Thoracic aorta (tissue), 2 donors: Measurements from ENCODE around the gene MLLT10. TPM values are rescaled to one million over a fixed set of nuclear protein-coding genes. Genes with fewer than 3 reads are reported as not detected.

Source experiments
- ATAC-seq: fragments of 150-250 bp; one replicate; pipeline ENCODE4 v1.8.0; 2017; ENCODE audit warnings: low read depth; ENCODE audit not compliant: insufficient number of reproducible peaks, low FRiP score
- DNase-seq: peaks from one replicate; pipeline ENCODE4 v3.0.0-alpha.2; 2020; ENCODE audit warnings: low spot score
- H3K27ac ChIP-seq, 2 donors: fragments of 200-600 bp; sonication (generic); 1 replicate in 1 of 2; 2 replicates in 1 of 2; pipeline ENCODE4 v1.5.1; 2016; ENCODE audit warnings: mild to moderate bottlenecking in 2 of 2, moderate library complexity in 2 of 2
- H3K27me3 ChIP-seq: fragments of 200-600 bp; sonication (generic); replicated peaks from 2 replicates; pipeline ENCODE4 v1.6.0; 2016; ENCODE audit warnings: mild to moderate bottlenecking; ENCODE audit not compliant: insufficient read depth
- H3K36me3 ChIP-seq: fragments of 200-600 bp; sonication (generic); one replicate; pipeline ENCODE4 v1.5.1; 2016
- H3K4me1 ChIP-seq, 2 donors: fragments of 200-600 bp; sonication (generic); 1 replicate in 1 of 2; 2 replicates in 1 of 2; pipeline versions ENCODE4 v1.5.1 to v1.6.0; 2016; ENCODE audit warnings: low read depth in 2 of 2, mild to moderate bottlenecking in 1 of 2; ENCODE audit not compliant: control insufficient read depth in 1 of 2
- H3K4me3 ChIP-seq: fragments of 200-600 bp; sonication (generic); 2 replicates; pipeline ENCODE4 v1.5.1; 2016; ENCODE audit warnings: mild to moderate bottlenecking
- H3K9me3 ChIP-seq: fragments of 200-600 bp; sonication (generic); 2 replicates; pipeline ENCODE4 v1.5.1; 2016
- total RNA-seq, 2 donors: library from RNA; depleted of rRNA; stranded (reverse); fragments of >200 nt; gene quantifications; one replicate each; pipeline versions ENCODE4 v1.1.0 to v1.2.3, GENCODE V29; 2016
- TF ChIP-seq, protein P1 (sequence below): fragments of 200-600 bp; sonication (generic); IDR thresholded peaks from one replicate; pipeline ENCODE4 v1.5.1; 2019; ENCODE audit warnings: antibody characterized with exemption

Gene MLLT10
- total RNA-seq, 2 donors from 2014 or later = 35.1 to 54.7 TPM

DNA sequence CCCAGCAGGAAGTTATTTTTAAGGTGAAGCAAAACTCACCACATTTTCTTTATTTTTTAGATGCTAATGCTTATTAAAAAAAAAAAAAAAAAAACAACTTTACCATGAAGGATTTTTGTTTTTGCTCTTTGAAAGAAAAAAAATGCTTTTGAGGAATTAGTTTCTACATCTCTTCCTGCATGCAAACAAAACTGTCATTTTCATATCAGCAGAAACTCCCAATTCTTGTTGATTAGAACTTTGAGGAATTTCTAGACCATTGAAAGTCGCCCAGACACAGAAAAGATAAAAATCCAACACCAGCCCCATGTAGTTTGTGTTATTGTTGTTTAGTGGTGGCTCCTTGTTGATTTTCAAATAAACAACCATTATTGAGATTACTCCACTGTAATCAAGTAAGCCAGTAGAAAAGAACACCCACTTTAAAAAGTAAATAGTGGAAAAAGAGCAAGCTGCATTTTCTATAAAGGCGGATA, 22.9 kb upstream of the MLLT10 start:
- H3K27ac ChIP-seq = no peak overlapping the region
- H3K36me3 ChIP-seq = no peaks in the 10 kb centered on the region
- DNase-seq (no peak), ATAC-seq (no peak)
- no peaks in the 10 kb centered on the region for H3K27me3 ChIP-seq
- H3K4me3 ChIP-seq = no peak overlapping the region
- TF ChIP-seq, protein P1, sequence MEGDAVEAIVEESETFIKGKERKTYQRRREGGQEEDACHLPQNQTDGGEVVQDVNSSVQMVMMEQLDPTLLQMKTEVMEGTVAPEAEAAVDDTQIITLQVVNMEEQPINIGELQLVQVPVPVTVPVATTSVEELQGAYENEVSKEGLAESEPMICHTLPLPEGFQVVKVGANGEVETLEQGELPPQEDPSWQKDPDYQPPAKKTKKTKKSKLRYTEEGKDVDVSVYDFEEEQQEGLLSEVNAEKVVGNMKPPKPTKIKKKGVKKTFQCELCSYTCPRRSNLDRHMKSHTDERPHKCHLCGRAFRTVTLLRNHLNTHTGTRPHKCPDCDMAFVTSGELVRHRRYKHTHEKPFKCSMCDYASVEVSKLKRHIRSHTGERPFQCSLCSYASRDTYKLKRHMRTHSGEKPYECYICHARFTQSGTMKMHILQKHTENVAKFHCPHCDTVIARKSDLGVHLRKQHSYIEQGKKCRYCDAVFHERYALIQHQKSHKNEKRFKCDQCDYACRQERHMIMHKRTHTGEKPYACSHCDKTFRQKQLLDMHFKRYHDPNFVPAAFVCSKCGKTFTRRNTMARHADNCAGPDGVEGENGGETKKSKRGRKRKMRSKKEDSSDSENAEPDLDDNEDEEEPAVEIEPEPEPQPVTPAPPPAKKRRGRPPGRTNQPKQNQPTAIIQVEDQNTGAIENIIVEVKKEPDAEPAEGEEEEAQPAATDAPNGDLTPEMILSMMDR = no peak
- H3K4me1 ChIP-seq = peaks cover 3 to 8% of the 10 kb centered on the region in 2 donors
- H3K9me3 ChIP-seq = no peaks in the 10 kb centered on the region

DNA sequence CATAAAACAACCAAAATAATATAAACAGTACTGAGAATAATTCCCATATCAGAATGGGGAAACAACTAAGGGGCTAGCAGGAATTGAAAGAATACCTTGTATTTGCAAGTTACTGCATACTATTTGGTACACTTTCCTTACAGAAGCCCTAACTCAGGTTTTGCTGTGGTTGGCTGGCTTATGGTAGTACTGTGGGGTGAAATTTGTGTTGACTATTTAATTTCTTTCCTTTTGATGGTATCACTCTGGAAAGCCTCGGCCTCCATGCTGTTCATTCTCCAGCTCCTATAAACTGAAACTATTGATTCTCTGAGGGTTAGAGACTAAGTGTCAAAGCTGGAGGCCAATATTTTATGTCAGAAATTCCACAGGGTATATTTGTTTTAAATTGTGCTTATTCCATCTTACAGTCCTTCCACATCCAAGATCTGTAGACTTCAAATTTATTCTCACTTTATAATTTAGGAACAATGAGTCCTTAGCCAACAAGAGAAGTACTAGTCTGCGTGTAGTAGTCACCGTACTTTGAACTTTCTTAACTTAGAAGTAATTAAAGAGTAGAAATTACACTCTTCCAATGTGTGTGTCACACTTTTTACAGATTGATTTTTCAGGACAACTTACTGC, 22.0 kb upstream of the MLLT10 start:
- TF ChIP-seq, protein P1 = no peak
- Histone ChIP-seq H3K27ac (no peak overlapping the region), H3K36me3 (no peaks in the 10 kb centered on the region), H3K27me3 (no peaks in the 10 kb centered on the region), H3K9me3 (no peaks in the 10 kb centered on the region), H3K4me1 (peaks cover 3 to 8% of the 10 kb centered on the region in 2 donors), H3K4me3 (no peak overlapping the region)
- ATAC-seq (no peak), DNase-seq (no peak)

DNA sequence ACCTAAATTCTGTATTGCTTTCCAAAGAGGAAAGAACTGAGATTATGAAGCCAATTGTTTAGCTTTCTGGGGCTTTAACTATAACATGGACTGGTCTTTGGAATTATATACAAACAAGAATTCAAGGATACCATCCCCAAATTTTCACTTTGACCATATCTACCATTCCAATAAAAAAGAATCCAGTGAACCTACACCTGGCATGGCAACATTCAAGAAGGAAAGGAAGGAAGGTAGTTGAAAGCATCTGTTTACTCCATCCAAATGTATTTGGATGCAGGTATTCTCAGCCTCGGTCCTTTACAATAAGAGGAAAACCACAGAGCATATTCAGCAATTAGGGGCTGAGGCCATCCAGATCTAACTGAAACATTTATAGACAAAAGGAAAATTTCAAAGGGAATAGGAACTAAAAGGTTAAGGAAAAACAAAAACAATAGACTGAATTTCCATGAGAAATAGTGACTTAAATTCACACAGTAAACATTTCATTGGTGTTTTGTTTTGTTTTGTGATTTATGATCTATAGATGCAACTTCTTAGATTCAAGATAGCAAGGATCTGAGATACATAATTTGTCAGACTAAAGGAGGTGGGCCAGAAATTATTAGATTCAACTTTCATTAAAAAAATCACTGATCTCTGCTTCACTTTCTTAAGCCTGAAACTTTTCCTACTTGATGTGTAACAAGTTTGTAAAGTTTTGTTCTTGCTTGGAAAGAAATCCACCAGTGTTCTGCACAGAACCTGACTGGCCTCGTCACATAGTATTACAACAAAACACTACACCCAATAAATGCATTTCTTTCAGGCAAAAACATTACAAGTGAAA, 21.2 kb upstream of the MLLT10 start:
- no peak for ATAC-seq
- DNase-seq = no peak
- H3K27me3 ChIP-seq = no peaks in the 10 kb centered on the region
- no peak overlapping the region for H3K27ac ChIP-seq
- H3K4me3 ChIP-seq = no peak overlapping the region
- peaks cover 3 to 11% of the 10 kb centered on the region in 2 donors for H3K4me1 ChIP-seq
- no peaks in the 10 kb centered on the region for H3K9me3 ChIP-seq
- no peaks in the 10 kb centered on the region for H3K36me3 ChIP-seq
- TF ChIP-seq, protein P1 = no peak

- TF ChIP-seq, protein P1 = no peak
- Histone ChIP-seq H3K27ac (no peak overlapping the region), H3K4me3 (no peak overlapping the region), H3K36me3 (no peaks in the 10 kb centered on the region), H3K9me3 (no peaks in the 10 kb centered on the region), H3K4me1 (peaks cover 3 to 17% of the 10 kb centered on the region in 2 donors), H3K27me3 (no peaks in the 10 kb centered on the region)
- ATAC-seq (no peak), DNase-seq (no peak)
Observed at GRCh38 chr10:21513405-21513788, 20.6 kb upstream of the MLLT10 start.

DNA sequence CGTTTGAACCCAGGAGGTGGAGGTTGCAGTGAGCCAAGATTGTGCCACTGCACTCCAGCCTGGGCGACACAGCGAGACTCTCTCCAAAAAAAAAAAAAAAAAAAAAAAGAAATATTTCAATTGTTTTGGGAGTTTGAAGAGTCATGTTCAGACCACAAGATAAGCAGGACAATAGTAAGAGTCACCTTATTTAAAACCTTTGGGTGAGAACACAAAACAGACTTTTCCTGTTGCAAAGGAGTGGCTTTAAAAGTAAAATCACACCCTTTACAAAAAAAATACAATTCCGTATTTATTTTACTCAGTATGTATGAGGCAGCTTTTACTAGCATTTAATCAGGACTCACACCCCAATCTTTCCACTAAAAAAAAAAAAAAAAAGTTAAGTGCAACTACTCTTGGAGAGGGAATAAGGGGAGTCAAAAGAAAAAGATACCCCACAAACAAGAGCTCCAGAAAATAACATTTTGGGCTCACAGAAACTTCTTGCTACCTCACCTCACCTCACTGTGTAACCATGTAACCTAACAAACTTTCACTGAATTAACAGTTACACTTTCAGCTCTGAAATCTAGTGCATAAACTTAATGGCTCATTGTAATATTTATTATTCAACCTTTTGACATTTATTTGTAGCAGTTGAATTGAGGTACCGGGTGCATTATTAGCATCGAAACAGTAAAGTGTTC, 19.8 kb upstream of the MLLT10 start:
- no peak for DNase-seq
- TF ChIP-seq, protein P1 = no peak
- Histone ChIP-seq H3K27me3 (no peaks in the 10 kb centered on the region), H3K9me3 (no peaks in the 10 kb centered on the region), H3K36me3 (no peaks in the 10 kb centered on the region), H3K4me3 (no peak overlapping the region), H3K27ac (no peak overlapping the region), H3K4me1 (peaks cover 5 to 24% of the 10 kb centered on the region in 2 donors)
- no peak for ATAC-seq
